H9 (cell line): ENCODE results near the gene TSPAN9. TPM values are rescaled to one million over a fixed set of nuclear protein-coding genes. Genes with fewer than 3 reads are reported as not detected.

Source experiments
- DNase-seq: peaks from one replicate; pipeline ENCODE4 v3.0.0-alpha.2; 2017
- H2AFZ ChIP-seq: one replicate; pipeline ENCODE4 v1.6.1; 2013; ENCODE audit warnings: mild to moderate bottlenecking, low read length, control low read depth, moderate library complexity
- H2AK5ac ChIP-seq: 2 replicates; pipeline ENCODE4 v1.6.1; 2013; ENCODE audit warnings: low read length, control low read depth, mixed read lengths; ENCODE audit not compliant: insufficient read length
- H2BK120ac ChIP-seq: one replicate; pipeline ENCODE4 v1.6.1; 2013; ENCODE audit warnings: low read depth, mild to moderate bottlenecking, low read length, control low read depth, inconsistent platforms; ENCODE audit not compliant: poor library complexity, severe bottlenecking
- H2BK12ac ChIP-seq: 2 replicates; pipeline ENCODE4 v1.6.1; 2013; ENCODE audit warnings: low read length, control low read depth, mixed read lengths, low read depth; ENCODE audit not compliant: insufficient read length
- H2BK15ac ChIP-seq: 2 replicates; pipeline ENCODE4 v1.6.1; 2013; ENCODE audit warnings: low read depth, low read length, control low read depth
- H2BK20ac ChIP-seq: one replicate; pipeline ENCODE4 v1.6.1; 2013; ENCODE audit warnings: low read depth, mild to moderate bottlenecking, low read length, control low read depth, inconsistent platforms; ENCODE audit not compliant: poor library complexity, severe bottlenecking
- H2BK5ac ChIP-seq: 2 replicates; pipeline ENCODE4 v1.6.1; 2013; ENCODE audit warnings: low read length, control low read depth, mixed read lengths; ENCODE audit not compliant: insufficient read length
- H3K14ac ChIP-seq: 2 replicates; pipeline ENCODE4 v1.6.1; 2013; ENCODE audit warnings: low read length, control low read depth; ENCODE audit not compliant: insufficient read depth
- H3K18ac ChIP-seq: 2 replicates; pipeline ENCODE4 v1.6.1; 2013; ENCODE audit warnings: low read depth, mild to moderate bottlenecking, mixed read lengths, low read length, control low read depth; ENCODE audit not compliant: insufficient read length
- H3K23ac ChIP-seq: 2 replicates; pipeline ENCODE4 v1.6.1; 2013; ENCODE audit warnings: low read length, control low read depth, mixed read lengths, low read depth; ENCODE audit not compliant: insufficient read length
- H3K23me2 ChIP-seq: 2 replicates; pipeline ENCODE4 v1.6.1; 2013; ENCODE audit warnings: low read depth, mild to moderate bottlenecking, mixed read lengths, low read length, control low read depth; ENCODE audit not compliant: insufficient read length, poor library complexity, severe bottlenecking
- H3K27ac ChIP-seq: 2 replicates; pipeline ENCODE4 v1.5.1; 2013; ENCODE audit warnings: low read length, control low read depth, mixed read lengths, low read depth; ENCODE audit not compliant: insufficient read length
- H3K27me3 ChIP-seq: 2 replicates; pipeline ENCODE4 v1.6.1; 2013; ENCODE audit warnings: low read length, control low read depth, inconsistent platforms; ENCODE audit not compliant: insufficient read depth
- H3K4ac ChIP-seq: 2 replicates; pipeline ENCODE4 v1.6.1; 2013; ENCODE audit warnings: low read depth, mild to moderate bottlenecking, control low read depth, inconsistent platforms, low read length, moderate library complexity
- H3K4me1 ChIP-seq: 2 replicates; pipeline ENCODE4 v1.6.1; 2013; ENCODE audit warnings: low read length, control low read depth, inconsistent platforms; ENCODE audit not compliant: insufficient read depth
- H3K4me2 ChIP-seq: 2 replicates; pipeline ENCODE4 v1.6.1; 2013; ENCODE audit warnings: low read length, control low read depth, mixed read lengths; ENCODE audit not compliant: insufficient read length, insufficient read depth
- H3K56ac ChIP-seq: 2 replicates; pipeline ENCODE4 v1.6.1; 2013; ENCODE audit warnings: low read depth, mild to moderate bottlenecking, mixed read lengths, low read length, control low read depth; ENCODE audit not compliant: insufficient read length
- H3K79me1 ChIP-seq: 2 replicates; pipeline ENCODE4 v1.6.1; 2013; ENCODE audit warnings: low read depth, mild to moderate bottlenecking, moderate library complexity, low read length, control low read depth, inconsistent platforms; ENCODE audit not compliant: insufficient read depth, poor library complexity, severe bottlenecking
- H3K79me2 ChIP-seq: 2 replicates; pipeline ENCODE4 v1.6.1; 2013; ENCODE audit warnings: low read length, control low read depth, inconsistent platforms; ENCODE audit not compliant: insufficient read depth
- H3K9ac ChIP-seq: 2 replicates; pipeline ENCODE4 v1.6.1; 2013; ENCODE audit warnings: low read length, control low read depth, mixed read lengths; ENCODE audit not compliant: insufficient read length; ENCODE audit errors: extremely low read depth
- H3K9me3 ChIP-seq: one replicate; pipeline ENCODE4 v1.6.1; 2013; ENCODE audit warnings: low read depth, low read length, inconsistent platforms; ENCODE audit not compliant: control insufficient read depth
- H3T11ph ChIP-seq: one replicate; pipeline ENCODE4 v1.6.1; 2013; ENCODE audit warnings: mild to moderate bottlenecking, low read length, control low read depth, inconsistent platforms
- H4K20me1 ChIP-seq: one replicate; pipeline ENCODE4 v1.6.1; 2013; ENCODE audit not compliant: control insufficient read depth, insufficient read length, insufficient read depth
- H4K5ac ChIP-seq: 2 replicates; pipeline ENCODE4 v1.6.1; 2013; ENCODE audit warnings: low read depth, mild to moderate bottlenecking, mixed read lengths, low read length, control low read depth; ENCODE audit not compliant: insufficient read length
- H4K8ac ChIP-seq: replicated peaks from 2 replicates; pipeline ENCODE4 v1.6.1; 2013; ENCODE audit warnings: low read length, control low read depth, mixed read lengths, low read depth; ENCODE audit not compliant: insufficient read length
- H4K91ac ChIP-seq: 2 replicates; pipeline ENCODE4 v1.6.1; 2013; ENCODE audit warnings: low read depth, mild to moderate bottlenecking, moderate library complexity, mixed read lengths, low read length, control low read depth; ENCODE audit not compliant: insufficient read length
- H3K27ac Mint-ChIP-seq, 3 experiments: 2 replicates in 2 of 3; 3 replicates in 1 of 3; pipeline ENCODE4 v1.8.0; 2020 to 2021; ENCODE audit warnings: mixed read lengths in 3 of 3, mild to moderate bottlenecking in 1 of 3, moderate library complexity in 1 of 3
- H3K27me3 Mint-ChIP-seq: 2 replicates; pipeline ENCODE4 v1.8.0; 2021; ENCODE audit warnings: low read depth, mild to moderate bottlenecking, moderate library complexity, mixed read lengths
- H3K36me3 Mint-ChIP-seq, 3 experiments: 2 replicates in 2 of 3; 3 replicates in 1 of 3; pipeline ENCODE4 v1.8.0; 2020 to 2021; ENCODE audit warnings: low read depth in 3 of 3, mixed read lengths in 3 of 3; ENCODE audit not compliant: insufficient read depth in 1 of 3
- H3K4me1 Mint-ChIP-seq, 2 experiments: 2 replicates each; pipeline ENCODE4 v1.8.0; 2020; ENCODE audit warnings: mixed read lengths in 2 of 2
- H3K4me3 Mint-ChIP-seq, 2 experiments: 2 replicates in 1 of 2; 3 replicates in 1 of 2; pipeline ENCODE4 v1.8.0; 2020 to 2021; ENCODE audit warnings: mild to moderate bottlenecking in 2 of 2, mixed read lengths in 2 of 2, moderate library complexity in 1 of 2
- H3K9me3 Mint-ChIP-seq, 2 experiments: 2 replicates in 1 of 2; 3 replicates in 1 of 2; pipeline ENCODE4 v1.8.0; 2020; ENCODE audit warnings: mild to moderate bottlenecking in 2 of 2, mixed read lengths in 2 of 2, moderate library complexity in 1 of 2
- whole genome bisulfite sequencing: extraction: QIAGEN DNeasy Blood & Tissue Kit; methylation state at CpG from one replicate; pipeline ENCODE4 v1.1.7; 2013; ENCODE audit warnings: missing lambda C conversion rate, low lambda C conversion rate, mixed read lengths; ENCODE audit not compliant: insufficient read length; ENCODE audit errors: extremely low coverage; 5-methylcytosine and 5-hydroxymethylcytosine counted together
- total RNA-seq: library from RNA; stranded (reverse); gene quantifications from 2 replicates; pipeline ENCODE4 v1.2.1, GENCODE V29; 2021
- TF ChIP-seq, protein P1 (sequence below): fragments of 200-600 bp; sonication (generic); conservative IDR thresholded peaks from 3 replicates; pipeline ENCODE4 v1.8.0; 2021; ENCODE audit warnings: antibody characterized with exemption, mild to moderate bottlenecking

Gene TSPAN9
- total RNA-seq, 1 experiment from 2014 or later: 19.0 TPM

DNA sequence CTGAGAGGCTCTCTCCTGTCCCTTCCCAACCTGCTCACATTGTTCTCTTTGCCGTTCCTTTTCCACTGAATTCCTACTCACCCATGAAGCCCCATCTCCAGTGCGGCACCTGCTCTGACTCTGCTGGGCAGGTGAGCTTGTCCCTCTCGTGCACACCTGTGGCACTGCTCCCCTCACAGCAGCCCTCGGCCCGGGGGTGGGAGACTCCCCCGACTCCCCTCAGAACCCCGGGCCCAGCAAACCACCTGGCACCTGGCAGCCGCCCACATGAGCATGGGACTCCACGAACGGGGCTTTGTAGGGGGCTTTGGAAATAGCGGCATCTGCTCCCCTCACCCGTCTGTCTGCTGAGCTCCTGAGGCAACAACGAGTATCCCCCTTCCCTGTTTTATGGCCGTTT lies 251.4 kb downstream of the TSPAN9 start:
- WGBS: no CpG with 5 or more reads among the region's 14 CpGs
- no peak overlapping the region for H4K8ac ChIP-seq
- H3K18ac ChIP-seq: no peak overlapping the region
- no peak overlapping the region for H2AK5ac ChIP-seq
- H3K4ac ChIP-seq: no peak overlapping the region
- H3K79me1 ChIP-seq: no peaks in the 10 kb centered on the region
- Mint-ChIP-seq H3K36me3 (peaks cover 0 to 2% (median 0%) of the 10 kb centered on the region in 3 experiments; a peak in 1 of 7 replicates), H3K9me3 (no peaks in the 10 kb centered on the region), H3K27ac (no peak overlapping the region), H3K4me3 (no peak overlapping the region; a peak in 1 of 5 replicates), H3K27me3 (peaks cover 5% of the 10 kb centered on the region), H3K4me1 (peaks cover 22 to 26% of the 10 kb centered on the region in 2 experiments)
- H3K56ac ChIP-seq: no peak overlapping the region
- H3K9me3 ChIP-seq: no peaks in the 10 kb centered on the region
- H3K23ac ChIP-seq: no peak overlapping the region
- H3K9ac ChIP-seq: no peak overlapping the region
- no peak overlapping the region for H2BK20ac ChIP-seq
- H2BK15ac ChIP-seq: no peak overlapping the region
- H3K23me2 ChIP-seq: no peaks in the 10 kb centered on the region
- H3K27me3 ChIP-seq: no peaks in the 10 kb centered on the region
- TF ChIP-seq, protein P1, sequence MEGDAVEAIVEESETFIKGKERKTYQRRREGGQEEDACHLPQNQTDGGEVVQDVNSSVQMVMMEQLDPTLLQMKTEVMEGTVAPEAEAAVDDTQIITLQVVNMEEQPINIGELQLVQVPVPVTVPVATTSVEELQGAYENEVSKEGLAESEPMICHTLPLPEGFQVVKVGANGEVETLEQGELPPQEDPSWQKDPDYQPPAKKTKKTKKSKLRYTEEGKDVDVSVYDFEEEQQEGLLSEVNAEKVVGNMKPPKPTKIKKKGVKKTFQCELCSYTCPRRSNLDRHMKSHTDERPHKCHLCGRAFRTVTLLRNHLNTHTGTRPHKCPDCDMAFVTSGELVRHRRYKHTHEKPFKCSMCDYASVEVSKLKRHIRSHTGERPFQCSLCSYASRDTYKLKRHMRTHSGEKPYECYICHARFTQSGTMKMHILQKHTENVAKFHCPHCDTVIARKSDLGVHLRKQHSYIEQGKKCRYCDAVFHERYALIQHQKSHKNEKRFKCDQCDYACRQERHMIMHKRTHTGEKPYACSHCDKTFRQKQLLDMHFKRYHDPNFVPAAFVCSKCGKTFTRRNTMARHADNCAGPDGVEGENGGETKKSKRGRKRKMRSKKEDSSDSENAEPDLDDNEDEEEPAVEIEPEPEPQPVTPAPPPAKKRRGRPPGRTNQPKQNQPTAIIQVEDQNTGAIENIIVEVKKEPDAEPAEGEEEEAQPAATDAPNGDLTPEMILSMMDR: no peak
- H3K14ac ChIP-seq: no peak overlapping the region
- no peak overlapping the region for H4K91ac ChIP-seq
- no peak overlapping the region for H2AFZ ChIP-seq
- H3K4me2 ChIP-seq: no peak overlapping the region
- no peak for DNase-seq
- no peak overlapping the region for H2BK5ac ChIP-seq
- H3T11ph ChIP-seq: no peak overlapping the region
- H3K79me2 ChIP-seq: no peaks in the 10 kb centered on the region
- no peak overlapping the region for H2BK120ac ChIP-seq
- no peak overlapping the region for H4K5ac ChIP-seq
- H4K20me1 ChIP-seq: no peaks in the 10 kb centered on the region
- H2BK12ac ChIP-seq: no peak overlapping the region
- H3K4me1 ChIP-seq: no peaks in the 10 kb centered on the region
- H3K27ac ChIP-seq: no peak overlapping the region
